Naive thymus-derived CD4-positive, alpha-beta T cell (primary cell): ENCODE measurements around the gene SLX4. TPM values are rescaled to one million over a fixed set of nuclear protein-coding genes. Genes with fewer than 3 reads are reported as not detected.

Experiments
- ATAC-seq: fragments of 150-1000 bp; cut with Tn5 transposase; 2 replicates; pipeline ENCODE4 v1.10.0; 2021; ENCODE audit warnings: mild to moderate bottlenecking, moderate library complexity
- CTCF ChIA-PET: fragments of 350-600 bp; sonication (Branson Sonifier 250); formaldehyde crosslinking; loops from one replicate; lab custom pipeline; 2021; ENCODE audit warnings: antibody characterized with exemption; lab: Charles Lee
- POLR2A ChIA-PET: fragments of 350-600 bp; sonication (Branson Sonifier 250); formaldehyde crosslinking; loops from one replicate; lab custom pipeline; 2021; ENCODE audit warnings: antibody characterized with exemption, inconsistent platforms; lab: Charles Lee
- DNase-seq, 9 donors: peaks; one replicate each; pipeline versions ENCODE4 v3.0.0 to v3.0.0-alpha.2; 2020 to 2022; ENCODE audit warnings: mixed read lengths in 1 of 9
- H3K27ac ChIP-seq: one replicate; pipeline ENCODE4 v1.7.0; 2013; ENCODE audit warnings: mild to moderate bottlenecking, low read depth, low read length, moderate library complexity
- H3K27me3 ChIP-seq, 2 donors: one replicate each; pipeline ENCODE4 v1.7.0; 2013; ENCODE audit warnings: low read length in 2 of 2, mild to moderate bottlenecking in 2 of 2, moderate library complexity in 2 of 2; ENCODE audit not compliant: control insufficient read depth in 2 of 2, insufficient read depth in 2 of 2
- H3K36me3 ChIP-seq, 3 experiments: 1 replicate in 2 of 3; 2 replicates in 1 of 3; pipeline ENCODE4 v1.7.0; 2013; ENCODE audit warnings: low read length in 3 of 3, mild to moderate bottlenecking in 3 of 3, moderate library complexity in 1 of 3; ENCODE audit not compliant: insufficient read depth in 3 of 3, control insufficient read depth in 2 of 3
- H3K4me1 ChIP-seq, 2 donors: one replicate each; pipeline ENCODE4 v1.7.0; 2013; ENCODE audit warnings: low read length in 2 of 2, mild to moderate bottlenecking in 2 of 2, moderate library complexity in 1 of 2; ENCODE audit not compliant: control insufficient read depth in 2 of 2, insufficient read depth in 2 of 2
- H3K4me3 ChIP-seq: 2 replicates; pipeline ENCODE4 v1.7.0; 2013; ENCODE audit warnings: mild to moderate bottlenecking, low read length
- H3K9me3 ChIP-seq, 3 experiments: 1 replicate in 2 of 3; 2 replicates in 1 of 3; pipeline ENCODE4 v1.7.0; 2013; ENCODE audit warnings: low read length in 3 of 3; ENCODE audit not compliant: control insufficient read depth in 2 of 3
- H3K27ac Mint-ChIP-seq, 9 donors: one replicate each; pipeline ENCODE4 v1.8.0; 2020 to 2022; ENCODE audit warnings: mixed read lengths in 9 of 9, mild to moderate bottlenecking in 8 of 9, moderate library complexity in 5 of 9, inconsistent platforms in 2 of 9
- H3K27me3 Mint-ChIP-seq, 5 donors: one replicate each; pipeline ENCODE4 v1.8.0; 2021 to 2022; ENCODE audit warnings: mixed read lengths in 5 of 5, mild to moderate bottlenecking in 1 of 5
- H3K36me3 Mint-ChIP-seq, 5 donors: one replicate each; pipeline ENCODE4 v1.8.0; 2020 to 2022; ENCODE audit warnings: mixed read lengths in 5 of 5, mild to moderate bottlenecking in 3 of 5, inconsistent platforms in 1 of 5
- H3K4me1 Mint-ChIP-seq, 7 donors: one replicate each; pipeline ENCODE4 v1.8.0; 2020 to 2022; ENCODE audit warnings: mixed read lengths in 7 of 7, mild to moderate bottlenecking in 3 of 7, inconsistent platforms in 1 of 7
- H3K4me3 Mint-ChIP-seq, 10 donors: one replicate each; pipeline ENCODE4 v1.8.0; 2020 to 2022; ENCODE audit warnings: mild to moderate bottlenecking in 10 of 10, mixed read lengths in 10 of 10, moderate library complexity in 6 of 10, inconsistent platforms in 2 of 10
- H3K9me3 Mint-ChIP-seq, 11 donors: one replicate each; pipeline ENCODE4 v1.8.0; 2020 to 2022; ENCODE audit warnings: mixed read lengths in 11 of 11, mild to moderate bottlenecking in 4 of 11, inconsistent platforms in 1 of 11, moderate library complexity in 1 of 11
- intact Hi-C, 2 donors: fragments of 100-400 bp; cut with micrococcal nuclease; formaldehyde crosslinking; loops; one replicate each; pipeline ENCODE4 v1.15.1; 2023
- polyA plus RNA-seq, 2 donors: library from polyadenylated mRNA; unstranded; fragments of 300-500 nt; fragmentation: Illumina TruSeq; gene quantifications; one replicate each; pipeline ENCODE4 v1.2.3, GENCODE V29; 2021
- total RNA-seq, 6 experiments: library from RNA in 5 of 6; stranded (reverse) in 5 of 6; gene quantifications; 1 replicate in 5 of 6; 2 replicates in 1 of 6; pipeline ENCODE4 v1.2.3 and lab custom pipeline; 2021 to 2026

SLX4 gene
- total and polyA plus RNA-seq, 7 experiments from 2014 or later, result 0.89 to 12.5 (median 7.5) TPM

DNA sequence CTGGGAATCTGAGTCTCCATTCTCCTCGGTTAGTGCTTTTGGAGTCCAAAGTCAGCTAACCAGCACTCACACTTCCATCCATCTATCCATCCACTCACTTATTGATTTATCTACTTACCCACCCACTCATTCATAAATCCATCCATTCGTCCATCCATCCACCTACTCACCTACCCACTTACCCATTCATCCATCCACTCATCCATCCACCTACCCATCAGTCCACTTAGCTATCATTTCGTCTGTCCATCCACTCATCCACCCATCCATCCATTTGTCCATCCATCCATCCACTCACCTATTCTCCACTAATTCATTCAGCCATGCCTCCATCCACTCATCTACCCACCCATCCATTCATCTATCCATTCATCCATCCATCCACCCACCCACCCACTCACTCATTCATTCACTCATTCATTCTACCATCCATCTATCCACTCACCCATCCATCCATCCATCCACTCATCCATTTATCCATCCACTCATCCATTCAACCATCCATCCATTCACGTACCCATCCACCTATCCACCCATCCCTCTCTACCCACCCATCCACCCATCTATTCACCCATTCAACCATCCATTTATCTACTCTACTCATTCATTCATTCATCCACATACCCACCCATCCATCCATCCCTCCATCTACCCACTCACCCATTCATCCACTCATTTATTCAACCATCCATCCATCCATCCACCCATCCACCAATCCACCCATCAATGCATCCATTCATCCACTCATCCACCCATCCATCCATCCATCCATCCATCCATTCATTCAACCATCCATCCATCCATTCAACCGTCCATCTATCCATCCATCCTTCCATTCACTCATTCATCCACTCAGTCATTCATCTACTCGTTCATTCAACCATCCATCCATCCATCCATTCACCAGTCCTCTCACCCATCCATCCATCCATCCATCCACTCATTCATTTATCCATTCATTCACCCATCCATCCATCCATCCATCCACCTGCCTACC lies 60.3 kb downstream of the SLX4 start:
- ATAC-seq (no peak), DNase-seq (no peak)
- Mint-ChIP-seq H3K4me3 (peak overlapping the region in 1 of 10 donors; percentile 54), H3K36me3 (peaks cover 26 to 53% (median 31%) of the 10 kb centered on the region in 5 donors), H3K27ac (peak overlapping the region in 5 of 9 donors; percentile 65 to 92 (median 71)), H3K27me3 (no peaks in the 10 kb centered on the region), H3K9me3 (peaks cover 0 to 7% (median 0%) of the 10 kb centered on the region in 11 donors), H3K4me1 (peaks cover 3 to 21% (median 8%) of the 10 kb centered on the region in 7 donors)
- POLR2A ChIA-PET, result interaction anchor here (0.6 kb wide), 1 partner anchor 14 kb away, joined by 4 read pairs; no protein-coding TSS in a partner anchor
- Histone ChIP-seq H3K4me1 (no peaks in the 10 kb centered on the region), H3K27ac (no peak overlapping the region), H3K27me3 (no peaks in the 10 kb centered on the region), H3K36me3 (peaks cover 35 to 91% (median 35%) of the 10 kb centered on the region in 3 experiments), H3K4me3 (no peak overlapping the region), H3K9me3 (no peaks in the 10 kb centered on the region)
- CTCF ChIA-PET, result no interaction called here
- intact Hi-C loops, result no loop called here

GRCh38 chr16:3549906-3550305 lies 61.5 kb downstream of the SLX4 start:
- H3K27ac Mint-ChIP-seq, result peak overlapping the region in 1 of 9 donors; percentile 56
- no peaks in the 10 kb centered on the region for H3K27me3 Mint-ChIP-seq
- Histone ChIP-seq H3K4me3 (no peak overlapping the region), H3K36me3 (peaks cover 35 to 87% (median 35%) of the 10 kb centered on the region in 3 experiments), H3K9me3 (no peaks in the 10 kb centered on the region), H3K4me1 (no peaks in the 10 kb centered on the region), H3K27me3 (no peaks in the 10 kb centered on the region), H3K27ac (no peak overlapping the region)
- intact Hi-C loops, result no loop called here
- ATAC-seq, result no peak
- ChIA-PET CTCF (no interaction called here), POLR2A (interaction anchor here (1.0 kb wide), 1 partner anchor 23 kb away, joined by 3 read pairs; no protein-coding TSS in a partner anchor)
- DNase-seq, result no peak
- peaks cover 23 to 53% (median 27%) of the 10 kb centered on the region in 5 donors for H3K36me3 Mint-ChIP-seq
- no peak overlapping the region for H3K4me3 Mint-ChIP-seq
- peaks cover 0 to 7% (median 0%) of the 10 kb centered on the region in 11 donors for H3K9me3 Mint-ChIP-seq
- peaks cover 3 to 19% (median 8%) of the 10 kb centered on the region in 7 donors for H3K4me1 Mint-ChIP-seq

DNA sequence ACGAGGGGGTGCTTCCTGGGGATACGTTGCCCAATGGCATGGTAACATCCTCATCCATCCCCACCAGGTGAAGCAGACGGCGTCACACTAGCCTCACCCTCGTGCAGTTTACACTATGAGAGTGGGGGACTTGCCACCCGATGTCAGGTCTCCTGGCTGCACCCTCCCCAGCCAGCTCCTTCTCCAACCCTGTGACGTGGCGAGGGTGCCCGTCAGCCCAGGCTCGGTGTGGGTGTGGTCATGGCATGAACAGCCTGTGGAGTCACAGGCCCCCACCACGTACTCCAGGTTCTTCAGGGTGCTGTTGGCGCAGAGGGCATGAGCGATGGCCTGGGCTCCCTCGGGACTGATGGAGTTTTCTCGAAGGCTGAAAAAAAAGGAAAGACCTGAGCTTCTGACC lies 62.5 kb downstream of the SLX4 start:
- Mint-ChIP-seq H3K27ac (peak overlapping the region in 5 of 9 donors; percentile 31 to 82 (median 36)), H3K36me3 (peaks cover 23 to 51% (median 27%) of the 10 kb centered on the region in 5 donors), H3K4me1 (peaks cover 0 to 17% (median 4%) of the 10 kb centered on the region in 7 donors), H3K4me3 (no peak overlapping the region), H3K9me3 (peaks cover 0 to 7% (median 0%) of the 10 kb centered on the region in 11 donors), H3K27me3 (no peaks in the 10 kb centered on the region)
- Histone ChIP-seq H3K9me3 (no peaks in the 10 kb centered on the region), H3K27me3 (no peaks in the 10 kb centered on the region), H3K4me3 (no peak overlapping the region), H3K27ac (no peak overlapping the region), H3K36me3 (peaks cover 26 to 87% (median 28%) of the 10 kb centered on the region in 3 experiments), H3K4me1 (no peaks in the 10 kb centered on the region)
- ChIA-PET CTCF (interaction anchor here (0.6 kb wide), 1 partner anchor 751 kb away, joined by 3 read pairs; no protein-coding TSS in a partner anchor), POLR2A (interaction anchor here (0.6 to 1.0 kb wide), 2 partner anchors 25 to 1183 kb away, joined by 3 read pairs; no protein-coding TSS in a partner anchor)
- no peak for DNase-seq
- no peak for ATAC-seq
- intact Hi-C loops, result no loop called here

GRCh38 chr16:3548445-3548844 lies 63.0 kb downstream of the SLX4 start:
- H3K36me3 Mint-ChIP-seq, result peaks cover 23 to 50% (median 27%) of the 10 kb centered on the region in 5 donors
- no peaks in the 10 kb centered on the region for H3K27me3 ChIP-seq
- ATAC-seq (peak; percentile 37), DNase-seq (no peak)
- CTCF ChIA-PET, result no interaction called here
- no peak overlapping the region for H3K27ac ChIP-seq
- intact Hi-C loops, result no loop called here
- H3K4me3 Mint-ChIP-seq, result no peak overlapping the region
- no peaks in the 10 kb centered on the region for H3K9me3 ChIP-seq
- H3K27me3 Mint-ChIP-seq, result no peaks in the 10 kb centered on the region
- no peak overlapping the region for H3K4me3 ChIP-seq
- peaks cover 0 to 17% (median 4%) of the 10 kb centered on the region in 7 donors for H3K4me1 Mint-ChIP-seq
- peaks cover 0 to 7% (median 0%) of the 10 kb centered on the region in 11 donors for H3K9me3 Mint-ChIP-seq
- H3K36me3 ChIP-seq, result peaks cover 25 to 90% (median 28%) of the 10 kb centered on the region in 3 experiments
- no peaks in the 10 kb centered on the region for H3K4me1 ChIP-seq
- peak overlapping the region in 2 of 9 donors; percentile 31 to 82 for H3K27ac Mint-ChIP-seq
- POLR2A ChIA-PET, result interaction anchor here (1.0 kb wide), 1 partner anchor 9 kb away, joined by 3 read pairs; no protein-coding TSS in a partner anchor

- Mint-ChIP-seq H3K9me3 (peaks cover 0 to 7% (median 0%) of the 10 kb centered on the region in 11 donors), H3K27ac (peak overlapping the region in 1 of 9 donors; percentile 30), H3K4me1 (peaks cover 0 to 17% (median 4%) of the 10 kb centered on the region in 7 donors), H3K36me3 (peaks cover 21 to 44% (median 24%) of the 10 kb centered on the region in 5 donors), H3K27me3 (no peaks in the 10 kb centered on the region), H3K4me3 (no peak overlapping the region)
- H3K4me3 ChIP-seq, result no peak overlapping the region
- H3K27me3 ChIP-seq, result no peaks in the 10 kb centered on the region
- intact Hi-C loops, result no loop called here
- no peak overlapping the region for H3K27ac ChIP-seq
- POLR2A ChIA-PET, result interaction anchor here (0.9 to 1.0 kb wide), 2 partner anchors 8 to 29 kb away, joined by 3 read pairs; no protein-coding TSS in a partner anchor
- peaks cover 17 to 90% (median 25%) of the 10 kb centered on the region in 3 experiments for H3K36me3 ChIP-seq
- ATAC-seq (peak; percentile 50), DNase-seq (no peak)
- H3K9me3 ChIP-seq, result no peaks in the 10 kb centered on the region
- CTCF ChIA-PET, result no interaction called here
- no peaks in the 10 kb centered on the region for H3K4me1 ChIP-seq
Observed at GRCh38 chr16:3546986-3547682, 64.3 kb downstream of the SLX4 start.
